ENCODE data around the gene YJU2. TPM values are rescaled to one million over a fixed set of nuclear protein-coding genes. Genes with fewer than 3 reads are reported as not detected.

The YJU2 gene
- total and polyA plus RNA-seq, 2 of the 8 experiments (the other 6 are each of a cell fraction or from before 2014, with no cell fraction given), result 26.8 to 27.7 TPM

DNA sequence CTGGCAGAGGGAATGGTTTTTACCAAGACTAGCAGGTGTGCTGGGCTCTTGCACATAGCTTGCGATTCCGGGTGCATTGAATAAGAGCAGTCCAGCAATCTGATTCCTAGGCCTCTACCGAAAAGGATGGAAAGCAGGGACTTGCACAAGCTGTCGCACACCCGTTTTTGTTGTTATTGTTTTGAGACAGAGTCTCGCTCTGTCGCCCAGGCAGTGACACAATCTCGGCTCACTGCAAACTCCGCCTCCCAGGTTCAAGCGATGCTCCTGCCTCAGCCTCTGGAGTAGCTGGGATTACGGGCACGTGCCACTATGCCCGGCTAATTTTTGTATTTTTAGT, 12.0 kb upstream of the YJU2 start:
- H3K4ac ChIP-seq (replicated peaks; ENCODE audit: insufficient read length, low read depth, low read length), result peak overlapping the region; percentile 53
- no peaks in the 10 kb centered on the region for H3K79me1 ChIP-seq (ENCODE audit: low read depth, low read length)
- POLR2A ChIA-PET (ENCODE audit: partially characterized antibody), result interaction anchor here (1.3 to 1.5 kb wide), 2 partner anchors 12 to 14 kb away, joined by 3 to 4 read pairs; partner anchors contain the start of gene YJU2
- no peak overlapping the region for H3K4me2 ChIP-seq (ENCODE audit: insufficient read depth in 1 of 2, low read depth in 2 of 2, low read length in 2 of 2)
- TF ChIP-seq NRF1 (IDR thresholded peaks at IDR 0.05; ENCODE audit: low read depth, low read length) (no peak), MAFK (IDR thresholded peaks at IDR 0.05; ENCODE audit: low read depth, low read length) (no peak), RBBP5 (IDR thresholded peaks at IDR 0.05; ENCODE audit: borderline replicate concordance, low read depth, low read length) (no peak), GABPA (IDR thresholded peaks at IDR 0.05; ENCODE audit: borderline replicate concordance, insufficient read depth, low read length) (no peak), POLR2AphosphoS5 (IDR thresholded peaks at IDR 0.05; ENCODE audit: low read depth, low read length) (no peak), KDM5A (IDR thresholded peaks at IDR 0.05; ENCODE audit: low read length) (no peak), RAD21 (IDR thresholded peaks at IDR 0.05 in 1 of 2, conservative IDR thresholded peaks at IDR 0.05 in 1 of 2; ENCODE audit: low read depth in 2 of 2, low read length in 2 of 2) (no peak), FOSL1 (IDR thresholded peaks at IDR 0.05; ENCODE audit: insufficient read depth, low read depth, low read length) (no peak), CHD1 (IDR thresholded peaks at IDR 0.05; ENCODE audit: low read depth, low read length) (no peak), EGR1 (IDR thresholded peaks at IDR 0.05; ENCODE audit: borderline replicate concordance, low read depth, low read length) (no peak), TBP (IDR thresholded peaks at IDR 0.05; ENCODE audit: low read depth, low read length) (no peak)
- TF ChIP-seq, protein P1, sequence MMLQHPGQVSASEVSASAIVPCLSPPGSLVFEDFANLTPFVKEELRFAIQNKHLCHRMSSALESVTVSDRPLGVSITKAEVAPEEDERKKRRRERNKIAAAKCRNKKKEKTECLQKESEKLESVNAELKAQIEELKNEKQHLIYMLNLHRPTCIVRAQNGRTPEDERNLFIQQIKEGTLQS (IDR thresholded peaks at IDR 0.05; ENCODE audit: insufficient read depth, low read depth, low read length), result no peak
- no peak overlapping the region for H3K4me3 ChIP-seq (ENCODE audit: extremely low read depth in 1 of 4, insufficient read depth in 2 of 4, low read depth in 3 of 4, low read length in 4 of 4)
- no peak overlapping the region for H2AK5ac ChIP-seq (ENCODE audit: low read depth, low read length)
- H3K14ac ChIP-seq (ENCODE audit: insufficient read length), result no peak overlapping the region
- no peak for DNase-seq (ENCODE audit: low read depth in 1 of 2, low spot score in 2 of 2)
- H4K8ac ChIP-seq (ENCODE audit: extremely low read depth, insufficient read depth, low read length), result no peak overlapping the region
- H2BK5ac ChIP-seq (ENCODE audit: low read depth, low read length), result no peak overlapping the region
- H3K4me1 ChIP-seq (replicated peaks in 1 of 4; ENCODE audit: control insufficient read depth in 3 of 4, insufficient read depth in 4 of 4, low read length in 3 of 4), result no peaks in the 10 kb centered on the region
- no peak overlapping the region for H2AFZ ChIP-seq (ENCODE audit: low read length)
- no peak overlapping the region for H2BK120ac ChIP-seq (replicated peaks; ENCODE audit: low read depth, low read length)
- H4K20me1 ChIP-seq (replicated peaks in 1 of 2; ENCODE audit: control insufficient read depth in 1 of 2, insufficient read depth in 2 of 2, low read length in 2 of 2), result no peaks in the 10 kb centered on the region
- no peak overlapping the region for H3K27ac ChIP-seq (ENCODE audit: low read depth, low read length)
- H3K36me3 ChIP-seq (ENCODE audit: control insufficient read depth in 2 of 4, insufficient read depth in 4 of 4, low read length in 3 of 4), result no peaks in the 10 kb centered on the region
- H3K23me2 ChIP-seq (ENCODE audit: low read depth, low read length), result no peaks in the 10 kb centered on the region
- H2BK20ac ChIP-seq (ENCODE audit: low read length), result no peak overlapping the region
- no peak overlapping the region for H4K5ac ChIP-seq (ENCODE audit: insufficient read length, low read depth, low read length)
- H4K91ac ChIP-seq (replicated peaks; ENCODE audit: insufficient read length, low read length), result no peak overlapping the region
- H3K56ac ChIP-seq (replicated peaks; ENCODE audit: insufficient read length, low read depth, low read length), result no peak overlapping the region
- WGBS, 2 experiments (ENCODE audit: extremely low coverage in 1 of 2, insufficient coverage in 1 of 2, insufficient read length in 1 of 2, insufficient replicate concordance in 2 of 2, low coverage in 1 of 2, low lambda C conversion rate in 2 of 2, missing lambda C conversion rate in 1 of 2), result 89% methylated on average over 10 of the region's 13 CpGs; no CpG with 5 or more reads in 1 of the 2 experiments
- H3K9ac ChIP-seq (replicated peaks in 1 of 4; ENCODE audit: extremely low read depth in 1 of 4, low read depth in 3 of 4, low read length in 3 of 4), result no peak overlapping the region; a peak in 1 of 7 replicates
- no peak for FAIRE-seq
- H2BK12ac ChIP-seq (ENCODE audit: low read depth, low read length), result no peak overlapping the region
- H3K9me3 ChIP-seq (ENCODE audit: insufficient read depth in 2 of 2, low read depth in 1 of 2, low read length in 1 of 2), result no peaks in the 10 kb centered on the region
- no peak overlapping the region; the same call in 1 of the 2 replicates for H2BK15ac ChIP-seq (ENCODE audit: low read length)
- H3K79me2 ChIP-seq (ENCODE audit: control insufficient read depth in 1 of 2, insufficient read depth in 2 of 2, low read length in 2 of 2), result no peaks in the 10 kb centered on the region
- CTCF ChIA-PET (ENCODE audit: partially characterized antibody), result interaction anchor here (0.8 to 4.4 kb wide), 11 partner anchors 9 to 123 kb away, joined by 3 to 25 read pairs (median 5); no protein-coding TSS in a partner anchor
- no peak overlapping the region for H3K23ac ChIP-seq (ENCODE audit: insufficient read length)
- H3K18ac ChIP-seq (ENCODE audit: extremely low read depth, low read length), result no peak overlapping the region
- H3K27me3 ChIP-seq (replicated peaks in 1 of 4; ENCODE audit: control insufficient read depth in 3 of 4, extremely low read depth in 1 of 4, insufficient read depth in 3 of 4, low read length in 3 of 4), result no peaks in the 10 kb centered on the region
